ENCODE data around the gene CLCA2.

Gene CLCA2

GRCh38 chr1:86436041-86436440 lies 12.1 kb downstream of the CLCA2 start:
- TF ChIP-seq CTCF (IDR thresholded peaks at IDR 0.05; ENCODE audit: low read depth, low read length) (no peak), EZH2phosphoT487 (IDR thresholded peaks at IDR 0.05; ENCODE audit: low read depth) (no peak)
- Histone ChIP-seq H3K36me3 (replicated peaks; ENCODE audit: low read depth, low read length) (no peaks in the 10 kb centered on the region), H3K79me2 (ENCODE audit: low read length) (no peaks in the 10 kb centered on the region), H3K4me1 (ENCODE audit: low read length) (no peaks in the 10 kb centered on the region), H3K4me2 (ENCODE audit: low read length) (no peak overlapping the region), H3K9me3 (ENCODE audit: insufficient read depth, low read length) (no peaks in the 10 kb centered on the region), H3K27ac (ENCODE audit: low read length) (no peak overlapping the region), H3K27me3 (ENCODE audit: low read depth, low read length) (peaks cover 3% of the 10 kb centered on the region; the same call in 1 of the 2 replicates), H3K9ac (ENCODE audit: low read length) (no peak overlapping the region), H3K4me3 (ENCODE audit: low read length) (no peak overlapping the region), H4K20me1 (ENCODE audit: insufficient read depth, low read length) (no peaks in the 10 kb centered on the region), H2AFZ (ENCODE audit: low read depth, low read length) (no peak overlapping the region)

GRCh38 chr1:86441581-86441980 lies 17.6 kb downstream of the CLCA2 start:
- Histone ChIP-seq H3K4me3 (ENCODE audit: low read length) (no peak overlapping the region), H3K27me3 (ENCODE audit: low read depth, low read length) (no peaks in the 10 kb centered on the region), H3K4me2 (ENCODE audit: low read length) (peak overlapping the region; percentile 32), H3K9me3 (ENCODE audit: insufficient read depth, low read length) (no peaks in the 10 kb centered on the region), H3K79me2 (ENCODE audit: low read length) (no peaks in the 10 kb centered on the region), H3K4me1 (ENCODE audit: low read length) (peaks cover 11% of the 10 kb centered on the region), H3K36me3 (replicated peaks; ENCODE audit: low read depth, low read length) (no peaks in the 10 kb centered on the region), H4K20me1 (ENCODE audit: insufficient read depth, low read length) (no peaks in the 10 kb centered on the region), H3K9ac (ENCODE audit: low read length) (no peak overlapping the region), H2AFZ (ENCODE audit: low read depth, low read length) (no peak overlapping the region), H3K27ac (ENCODE audit: low read length) (no peak overlapping the region)
- TF ChIP-seq EZH2phosphoT487 (IDR thresholded peaks at IDR 0.05; ENCODE audit: low read depth) (no peak), CTCF (IDR thresholded peaks at IDR 0.05; ENCODE audit: low read depth, low read length) (no peak)

- TF ChIP-seq CTCF (IDR thresholded peaks at IDR 0.05; ENCODE audit: low read depth, low read length) (no peak), EZH2phosphoT487 (IDR thresholded peaks at IDR 0.05; ENCODE audit: low read depth) (no peak)
- H3K79me2 ChIP-seq (ENCODE audit: low read length): no peaks in the 10 kb centered on the region
- no peak overlapping the region for H3K27ac ChIP-seq (ENCODE audit: low read length)
- no peaks in the 10 kb centered on the region for H4K20me1 ChIP-seq (ENCODE audit: insufficient read depth, low read length)
- no peak overlapping the region for H3K9ac ChIP-seq (ENCODE audit: low read length)
- H3K9me3 ChIP-seq (ENCODE audit: insufficient read depth, low read length): no peaks in the 10 kb centered on the region
- H3K4me2 ChIP-seq (ENCODE audit: low read length): peak overlapping the region; percentile 32
- no peak overlapping the region for H3K4me3 ChIP-seq (ENCODE audit: low read length)
- no peaks in the 10 kb centered on the region for H3K36me3 ChIP-seq (replicated peaks; ENCODE audit: low read depth, low read length)
- H3K27me3 ChIP-seq (ENCODE audit: low read depth, low read length): no peaks in the 10 kb centered on the region
- H3K4me1 ChIP-seq (ENCODE audit: low read length): peaks cover 11% of the 10 kb centered on the region
- no peak overlapping the region for H2AFZ ChIP-seq (ENCODE audit: low read depth, low read length)
These were observed 18.0 kb downstream of the CLCA2 start for GRCh38 chr1:86441997-86442396.

GRCh38 chr1:86445919-86446318 lies 21.9 kb downstream of the CLCA2 start:
- Histone ChIP-seq H3K27me3 (ENCODE audit: low read depth, low read length) (no peaks in the 10 kb centered on the region), H3K27ac (ENCODE audit: low read length) (no peak overlapping the region), H3K9me3 (ENCODE audit: insufficient read depth, low read length) (no peaks in the 10 kb centered on the region), H2AFZ (ENCODE audit: low read depth, low read length) (no peak overlapping the region), H3K9ac (ENCODE audit: low read length) (no peak overlapping the region), H3K4me1 (ENCODE audit: low read length) (peaks cover 25% of the 10 kb centered on the region), H3K4me3 (ENCODE audit: low read length) (no peak overlapping the region), H3K4me2 (ENCODE audit: low read length) (no peak overlapping the region), H3K36me3 (replicated peaks; ENCODE audit: low read depth, low read length) (no peaks in the 10 kb centered on the region), H3K79me2 (ENCODE audit: low read length) (no peaks in the 10 kb centered on the region), H4K20me1 (ENCODE audit: insufficient read depth, low read length) (no peaks in the 10 kb centered on the region)
- TF ChIP-seq CTCF (IDR thresholded peaks at IDR 0.05; ENCODE audit: low read depth, low read length) (no peak), EZH2phosphoT487 (IDR thresholded peaks at IDR 0.05; ENCODE audit: low read depth) (no peak)
